Amygdala (tissue), 56 donors: ENCODE data around the gene CDSN.

Source experiments
- DNase-seq, 56 donors: peaks; one replicate each; lab custom pipeline; 2025; lab: John Stamatoyannopoulos, UW

CDSN gene

GRCh38 chr6:31145386-31145785, 25.1 kb upstream of the CDSN start:
- no peak for DNase-seq

- DNase-seq = no peak
Observed at GRCh38 chr6:31144970-31145340, 24.7 kb upstream of the CDSN start.

DNA sequence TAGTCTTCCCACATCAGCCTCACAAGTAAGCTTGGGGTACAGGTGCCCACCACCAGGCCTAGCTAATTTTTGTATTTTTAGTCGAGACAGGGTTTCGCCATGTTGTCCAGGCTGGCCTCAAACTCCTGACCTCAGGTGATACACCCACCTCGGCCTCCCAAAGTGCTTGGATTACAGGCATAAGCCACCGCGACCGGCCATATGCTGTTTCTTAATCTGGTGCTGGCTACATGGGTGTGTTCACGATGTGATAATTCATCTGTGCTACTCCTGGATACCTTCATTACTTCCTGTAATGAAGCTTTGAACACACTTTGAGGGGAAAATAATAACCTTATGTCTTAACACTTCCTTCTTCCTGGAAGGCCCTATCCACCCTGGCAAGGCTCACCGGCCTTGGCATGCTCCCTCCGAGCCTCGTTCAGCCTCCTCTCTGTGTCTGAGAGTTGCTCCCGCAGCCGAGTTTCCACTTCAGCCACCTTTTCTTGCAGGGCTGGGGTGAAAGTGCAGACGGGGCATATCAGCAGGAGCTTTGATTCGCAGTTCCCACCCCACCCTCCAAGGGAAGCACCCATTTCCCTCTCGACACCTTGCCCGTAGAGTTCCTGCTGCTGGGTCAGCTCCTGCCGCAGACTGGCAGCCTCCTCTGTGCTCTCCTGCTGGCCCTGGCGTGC, 24.2 kb upstream of the CDSN start:
- DNase-seq = no peak

DNA sequence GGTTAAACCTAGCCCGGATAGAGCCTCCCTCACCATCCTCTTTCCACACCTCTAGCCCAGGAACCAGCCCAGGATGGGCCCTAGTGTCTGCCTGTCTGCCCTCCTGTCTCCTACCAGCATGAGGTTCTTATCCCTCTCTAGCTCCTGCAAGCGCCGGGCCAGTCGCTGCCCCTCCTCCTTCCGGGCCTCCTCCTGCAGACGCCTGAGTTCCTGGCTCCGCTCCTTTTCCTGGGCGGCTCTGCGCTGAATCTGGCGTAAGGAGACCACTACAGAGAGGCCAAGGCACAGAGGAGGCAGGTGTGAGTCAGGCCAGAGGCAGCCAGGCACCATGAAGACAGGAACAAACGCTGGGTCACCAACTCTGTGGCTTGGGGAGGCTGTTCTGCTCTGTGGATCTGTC, 22.9 kb upstream of the CDSN start:
- DNase-seq = no peak

DNA sequence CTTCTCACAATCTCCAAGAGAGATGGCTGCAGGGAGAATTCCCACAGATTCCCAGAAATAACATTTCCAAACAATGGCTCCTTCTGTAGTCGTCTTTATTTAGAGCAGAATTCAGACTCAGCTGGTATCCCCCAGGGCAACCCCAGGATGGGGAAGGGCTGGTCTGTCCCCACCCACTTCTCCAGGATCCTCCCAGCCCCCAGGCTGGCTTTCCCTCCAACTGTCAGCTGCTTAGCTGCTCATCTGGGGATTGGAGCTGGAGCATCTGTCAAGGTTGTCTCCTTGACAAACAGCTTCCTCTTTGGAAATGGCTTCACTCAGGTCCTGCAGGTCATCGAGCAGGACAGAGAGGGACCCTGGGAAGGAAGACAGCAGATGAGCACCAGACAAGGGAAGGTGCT, 22.1 kb upstream of the CDSN start:
- DNase-seq = no peak

- DNase-seq = no peak
Observed at GRCh38 chr6:31140643-31141042, 20.4 kb upstream of the CDSN start.

GRCh38 chr6:31139599-31139998, 19.4 kb upstream of the CDSN start:
- no peak for DNase-seq

- no peak for DNase-seq
Observed at GRCh38 chr6:31138982-31139381, 18.7 kb upstream of the CDSN start, which contains the start of gene PSORS1C2. Gene PSORS1C2, minus strand, starts transcription at chr6:31139066. Its CDS starts 40 bp downstream, at chr6:31139026.

GRCh38 chr6:31135710-31136109, 15.5 kb upstream of the CDSN start:
- no peak for DNase-seq

- no peak for DNase-seq
Observed at GRCh38 chr6:31132806-31133205, 12.6 kb upstream of the CDSN start.

DNA sequence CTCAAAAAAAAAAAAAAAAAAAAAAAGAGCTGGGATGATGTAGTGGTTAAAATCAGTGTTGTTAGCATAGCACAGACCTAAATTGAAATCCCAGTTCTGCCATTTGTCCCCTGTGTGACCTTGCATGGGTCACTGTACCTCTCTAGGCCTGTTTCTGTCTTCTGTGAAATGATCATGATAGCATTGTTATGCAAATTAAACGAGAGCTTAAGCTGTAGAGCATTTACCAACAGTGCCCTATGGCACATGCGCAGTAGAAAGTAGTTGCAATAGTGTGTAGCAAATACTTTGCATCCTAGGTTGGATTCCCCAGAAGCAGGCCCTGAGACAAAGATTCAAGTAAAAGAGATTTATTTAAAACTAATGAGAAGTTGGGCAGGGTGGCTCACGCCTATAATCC, 11.3 kb upstream of the CDSN start:
- no peak for DNase-seq

GRCh38 chr6:31130751-31131150, 10.5 kb upstream of the CDSN start:
- no peak for DNase-seq

- DNase-seq = no peak
Observed at GRCh38 chr6:31129130-31129529, 8.9 kb upstream of the CDSN start.

GRCh38 chr6:31128093-31128676, 7.9 kb upstream of the CDSN start:
- DNase-seq = peak in 22 of 56 donors; percentile 2 to 49 (median 12)

- no peak for DNase-seq
Observed at GRCh38 chr6:31126396-31127175, 6.3 kb upstream of the CDSN start.

DNA sequence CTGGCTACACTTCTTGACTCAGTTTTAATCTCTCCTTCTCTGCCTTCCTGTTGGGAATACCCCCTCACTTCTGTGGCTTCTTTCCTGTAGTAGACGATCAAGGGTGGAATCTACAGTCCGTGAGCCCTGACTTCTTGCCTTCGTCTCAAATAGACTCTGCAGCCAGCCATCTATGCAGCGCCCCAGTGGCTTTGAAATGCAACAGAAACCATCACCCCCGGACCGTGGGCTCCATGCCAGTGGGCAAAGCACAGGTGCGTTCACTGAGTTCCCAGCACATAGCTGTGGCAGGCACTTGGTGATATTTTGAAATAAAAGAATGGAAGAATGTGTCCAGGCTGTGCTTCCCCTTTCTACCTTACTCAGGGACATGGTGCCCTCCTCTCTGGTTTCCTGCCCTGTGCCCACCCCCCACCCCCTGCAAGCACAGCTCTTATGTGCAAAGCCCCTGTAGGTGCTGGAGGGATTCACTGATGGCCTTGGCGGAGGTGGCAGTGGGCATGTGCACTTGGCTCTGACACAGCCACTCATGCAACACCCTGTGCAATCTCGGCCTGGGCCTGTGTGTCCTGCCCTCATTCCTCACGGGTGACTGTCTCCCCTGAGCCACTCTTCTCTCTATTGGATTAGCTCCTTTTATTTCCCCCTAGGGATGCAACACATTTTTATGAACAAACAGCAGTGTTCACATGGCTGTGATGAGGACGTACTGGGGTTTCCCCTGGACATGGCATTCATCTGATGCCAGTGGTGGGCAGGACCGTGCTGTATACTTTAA, 5.5 kb upstream of the CDSN start:
- no peak for DNase-seq

DNA sequence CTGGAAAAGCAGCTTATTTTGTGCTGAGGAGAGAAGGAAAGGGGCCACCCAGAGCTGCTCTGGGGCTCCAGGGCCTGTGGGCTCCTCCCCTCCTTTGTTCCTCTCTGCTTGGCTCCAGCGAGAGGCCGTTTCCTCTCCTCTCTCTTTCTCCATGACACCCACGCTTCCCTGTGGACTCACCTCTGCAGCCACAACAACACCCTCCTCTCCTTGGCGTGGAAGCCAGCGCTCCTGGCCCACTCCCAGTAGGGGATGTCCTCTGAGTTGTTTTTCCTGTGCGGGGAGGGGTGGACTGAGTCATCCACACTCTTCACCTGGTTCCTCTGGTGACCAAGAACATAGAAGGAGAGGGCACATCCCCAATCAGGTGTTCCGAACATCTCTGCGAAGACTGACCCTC, 4.9 kb upstream of the CDSN start:
- DNase-seq = no peak

DNA sequence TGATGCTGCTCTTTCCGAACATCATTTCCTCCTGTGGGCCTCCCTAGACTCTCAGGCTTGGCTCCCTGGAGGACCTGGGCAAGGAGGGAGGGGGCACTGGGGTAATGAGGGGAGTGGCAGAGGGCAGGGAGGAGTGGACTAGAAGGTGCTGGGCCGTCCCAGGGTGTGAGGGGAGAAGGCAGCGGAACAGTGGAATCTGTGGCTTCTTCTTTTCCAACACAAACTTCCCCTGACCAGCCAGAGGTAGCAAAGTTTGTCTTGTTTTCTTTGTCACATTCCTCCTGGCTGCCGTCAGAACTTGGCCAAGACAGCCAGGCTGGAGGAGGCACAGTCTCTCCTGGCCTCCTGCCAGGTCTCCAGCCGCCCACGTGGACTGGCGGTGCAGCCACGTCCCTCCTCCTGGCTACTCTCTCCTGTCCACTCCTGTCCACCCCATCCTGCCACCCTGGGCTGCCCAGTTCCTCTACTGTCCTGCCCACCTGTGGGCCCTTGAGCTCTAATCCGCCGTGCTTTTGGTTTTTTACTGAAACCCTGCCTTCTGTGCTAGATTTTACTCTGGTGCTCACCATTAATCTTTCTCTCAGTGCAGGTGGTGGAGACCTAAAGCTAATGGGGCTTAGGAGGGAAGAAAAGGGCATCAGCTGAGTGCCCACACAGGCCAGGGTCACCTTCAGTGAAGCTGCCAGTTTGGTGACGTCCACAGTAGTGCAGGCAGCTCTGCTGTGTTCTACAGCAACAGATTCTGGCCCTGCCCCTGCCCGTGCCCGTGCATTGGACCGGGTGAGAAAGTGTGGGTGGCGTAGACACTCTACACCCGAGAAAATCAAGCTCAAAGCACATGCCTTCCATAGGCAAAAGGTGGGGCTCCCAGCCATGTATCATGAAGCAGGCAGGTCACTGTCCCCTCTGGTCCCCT, 2.8 kb upstream of the CDSN start:
- DNase-seq = peak in 37 of 56 donors; percentile 1 to 61 (median 19)

DNA sequence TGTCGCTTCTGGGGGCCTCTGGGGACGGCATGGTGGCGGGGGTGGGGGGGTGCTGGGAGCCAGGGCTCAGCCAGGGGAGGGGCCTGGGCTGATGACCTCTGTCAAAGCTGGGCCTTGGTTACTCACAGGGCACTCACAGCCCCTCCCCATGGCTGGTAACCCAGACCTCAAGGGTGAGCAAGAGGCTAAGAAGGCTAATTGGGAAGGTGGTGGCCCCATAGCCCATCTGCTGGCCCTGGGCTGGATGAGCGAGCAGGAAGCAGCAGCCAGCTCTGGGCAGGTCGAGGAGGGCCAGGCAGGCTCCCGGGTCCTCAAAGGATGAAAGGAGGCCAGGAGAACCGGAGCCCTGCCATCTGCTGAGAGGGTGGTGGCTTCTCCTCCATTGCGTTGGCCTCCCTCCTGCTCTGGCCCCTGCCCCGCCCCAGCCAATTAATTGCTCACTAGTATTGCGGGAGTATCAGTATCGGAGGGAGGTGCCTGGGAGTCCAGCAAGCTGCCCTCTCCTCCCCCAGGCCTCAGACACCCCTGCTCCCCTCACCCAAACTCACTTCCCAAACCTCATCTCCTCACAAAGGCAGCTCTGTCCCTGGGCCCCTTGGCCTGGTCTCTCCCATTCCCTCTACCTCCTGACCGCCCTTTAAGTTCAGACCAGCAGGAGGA, 1.0 kb upstream of the CDSN start:
- no peak for DNase-seq
